ENCODE results near the gene GOLGA6A.
"Not testable (repeated sequence)": the region's sequence is repeated elsewhere in the genome, so short reads cannot be mapped to it uniquely, and the experiment has no call there.

GOLGA6A gene

GRCh38 chr15:74099963-74100733 lies 17.8 kb upstream of the GOLGA6A start:
- not testable (repeated sequence) for DNase-seq

- DNase-seq = not testable (repeated sequence)
These were observed 14.6 kb upstream of the GOLGA6A start for GRCh38 chr15:74096753-74097474.

GRCh38 chr15:74095610-74096009 lies 13.3 kb upstream of the GOLGA6A start:
- DNase-seq = not testable (repeated sequence)

- not testable (repeated sequence) for DNase-seq
These were observed 12.2 kb upstream of the GOLGA6A start for GRCh38 chr15:74094567-74094966.

- DNase-seq = not testable (repeated sequence)
These were observed 6.6 kb downstream of the GOLGA6A start for GRCh38 chr15:74075781-74076180.

GRCh38 chr15:74072614-74073337 lies 9.6 kb downstream of the GOLGA6A start:
- not testable (repeated sequence) for DNase-seq

- DNase-seq = not testable (repeated sequence)
These were observed 10.2 kb downstream of the GOLGA6A start for GRCh38 chr15:74072132-74072531.

- DNase-seq = not testable (repeated sequence)
These were observed 10.7 kb downstream of the GOLGA6A start for GRCh38 chr15:74071645-74072044.

- not testable (repeated sequence) for DNase-seq
These were observed 16.5 kb downstream of the GOLGA6A start for GRCh38 chr15:74065684-74066411.

- not testable (repeated sequence) for DNase-seq
These were observed 17.5 kb downstream of the GOLGA6A start for GRCh38 chr15:74064822-74065221.

- DNase-seq = not testable (repeated sequence)
These were observed 18.2 kb downstream of the GOLGA6A start for GRCh38 chr15:74064183-74064582.

- DNase-seq = not testable (repeated sequence)
These were observed 18.8 kb downstream of the GOLGA6A start for GRCh38 chr15:74063425-74064146.

GRCh38 chr15:74062671-74063070 lies 19.7 kb downstream of the GOLGA6A start:
- no peak for DNase-seq

- no peak for DNase-seq
These were observed 20.1 kb downstream of the GOLGA6A start for GRCh38 chr15:74062236-74062635.

- no peak for DNase-seq
These were observed 22.1 kb downstream of the GOLGA6A start for GRCh38 chr15:74060251-74060650.

GRCh38 chr15:74059050-74059833 lies 23.1 kb downstream of the GOLGA6A start:
- DNase-seq = not testable (repeated sequence)

- DNase-seq = not testable (repeated sequence)
These were observed 26.0 kb downstream of the GOLGA6A start for GRCh38 chr15:74056330-74056729.

- DNase-seq = no peak
These were observed 26.5 kb downstream of the GOLGA6A start for GRCh38 chr15:74055804-74056203.

GRCh38 chr15:74053941-74054529 lies 28.3 kb downstream of the GOLGA6A start:
- peak; percentile 62 to 66 for DNase-seq

GRCh38 chr15:74053517-74053916 lies 28.8 kb downstream of the GOLGA6A start:
- DNase-seq = no peak
